8988T (cell line): Measurements from ENCODE around the gene ZMYND11.
"Not testable (repeated sequence)": the region's sequence is repeated elsewhere in the genome, so short reads cannot be mapped to it uniquely, and the experiment has no call there.

Experiments
- DNase-seq: peaks from one replicate; pipeline ENCODE4 v3.0.0; 2011

Gene ZMYND11

GRCh38 chr10:260819-261429 is 125.7 kb downstream of the ZMYND11 start:
- no peak for DNase-seq

DNA sequence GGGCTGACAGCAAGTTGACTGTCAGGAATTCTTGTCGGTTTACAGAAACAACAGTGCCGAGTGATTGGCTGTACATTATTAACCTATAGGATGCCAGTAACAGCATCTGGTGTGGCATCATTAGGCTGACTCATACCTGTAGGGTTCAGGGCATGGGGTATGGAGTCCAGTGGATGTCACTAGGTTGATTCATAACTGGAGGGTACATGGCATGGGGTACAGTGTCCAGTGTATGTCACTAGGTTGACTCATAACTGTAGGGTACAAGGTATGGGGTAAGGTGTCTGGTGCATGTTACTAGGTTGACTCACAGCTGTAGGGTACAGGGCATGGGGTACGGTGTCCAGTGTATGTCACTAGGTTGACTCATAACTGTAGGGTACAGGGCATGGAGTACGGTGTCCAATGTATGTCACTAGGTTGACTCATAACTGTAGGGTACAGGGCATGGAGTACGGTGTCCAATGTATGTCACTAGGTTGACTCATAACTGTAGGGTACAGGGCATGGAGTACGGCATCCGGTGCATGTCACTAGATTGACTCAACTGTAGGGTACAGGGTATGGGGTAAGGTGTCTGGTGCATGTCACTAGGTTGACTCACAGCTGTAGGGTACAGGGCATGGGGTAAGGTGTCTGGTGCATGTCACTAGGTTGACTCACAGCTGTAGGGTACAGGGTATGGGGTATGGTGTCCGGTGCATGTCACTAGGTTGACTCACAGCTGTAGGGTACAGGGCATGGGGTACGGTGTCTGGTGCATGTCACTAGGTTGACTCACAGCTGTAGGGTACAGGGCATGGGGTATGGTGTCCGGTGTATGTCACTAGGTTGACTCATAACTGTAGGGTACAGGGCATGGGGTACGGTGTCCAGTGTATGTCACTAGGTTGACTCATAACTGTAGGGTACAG is 129.2 kb downstream of the ZMYND11 start:
- not testable (repeated sequence) for DNase-seq

- not testable (repeated sequence) for DNase-seq
Observed at GRCh38 chr10:265074-265440, 129.8 kb downstream of the ZMYND11 start.

GRCh38 chr10:265816-266588 is 130.7 kb downstream of the ZMYND11 start:
- not testable (repeated sequence) for DNase-seq

DNA sequence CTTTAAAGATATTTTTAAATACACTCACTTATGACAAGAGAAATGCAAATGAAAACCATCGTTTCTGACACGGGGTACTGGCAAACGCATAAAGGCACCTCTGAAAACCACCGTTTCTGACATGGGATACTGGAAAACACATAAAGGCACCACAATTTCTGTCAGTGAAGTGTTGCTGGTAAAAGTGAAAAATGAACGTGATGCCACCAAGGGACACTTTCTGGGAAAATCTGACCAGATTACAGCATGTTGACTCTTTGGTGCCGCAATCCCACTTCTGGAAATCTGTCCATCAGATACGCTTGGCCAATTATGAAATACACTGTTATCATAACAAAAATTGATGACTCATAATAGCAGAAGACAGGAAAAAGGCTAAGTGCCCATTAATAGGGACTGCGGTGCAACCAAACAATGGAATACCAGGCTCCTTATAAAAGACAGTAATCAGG is 131.7 kb downstream of the ZMYND11 start:
- no peak for DNase-seq

GRCh38 chr10:267705-268104 is 132.4 kb downstream of the ZMYND11 start:
- no peak for DNase-seq

GRCh38 chr10:269440-270074 is 134.3 kb downstream of the ZMYND11 start:
- DNase-seq, result no peak

DNA sequence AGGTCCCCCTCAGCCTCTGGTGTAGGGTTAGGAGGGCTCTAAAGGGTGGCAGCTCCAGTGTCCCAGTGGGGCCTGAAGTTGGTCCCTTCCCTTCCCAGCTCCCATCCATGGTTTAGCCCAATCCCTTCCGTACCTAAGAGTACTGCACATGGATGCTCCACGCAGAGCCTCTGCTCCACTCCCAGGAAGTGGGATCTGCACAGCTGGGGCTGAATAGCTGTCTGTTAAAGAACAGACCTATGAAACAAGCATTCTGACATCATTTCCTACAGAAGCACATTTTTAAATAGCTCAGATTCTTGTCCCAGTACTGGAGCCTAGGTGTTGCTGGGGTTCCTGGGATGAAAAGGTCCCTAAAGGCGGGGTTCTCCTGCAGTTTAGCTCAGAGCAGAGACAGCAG is 135.9 kb downstream of the ZMYND11 start:
- DNase-seq, result no peak

DNA sequence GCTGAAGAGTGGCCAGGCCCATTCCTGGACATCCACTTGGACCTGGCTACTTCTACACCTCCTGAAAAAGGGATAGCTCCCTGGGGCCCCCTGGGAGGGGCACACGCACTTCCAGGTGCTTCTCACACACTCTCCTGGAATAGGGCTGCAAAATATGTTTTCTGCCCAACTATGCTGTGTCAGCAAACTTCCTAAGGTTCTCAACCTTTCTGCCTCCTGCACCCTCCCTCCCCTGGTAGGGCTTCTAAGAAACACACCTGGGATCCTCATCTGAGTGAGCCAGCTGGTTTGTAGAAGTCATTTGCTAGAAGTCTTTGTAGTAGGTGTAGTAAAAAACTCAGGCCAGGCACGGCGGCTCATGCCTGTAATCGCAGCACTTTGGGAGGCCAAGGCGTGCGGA is 136.5 kb downstream of the ZMYND11 start:
- DNase-seq, result no peak

- no peak for DNase-seq
Observed at GRCh38 chr10:273088-273487, 137.8 kb downstream of the ZMYND11 start.

DNA sequence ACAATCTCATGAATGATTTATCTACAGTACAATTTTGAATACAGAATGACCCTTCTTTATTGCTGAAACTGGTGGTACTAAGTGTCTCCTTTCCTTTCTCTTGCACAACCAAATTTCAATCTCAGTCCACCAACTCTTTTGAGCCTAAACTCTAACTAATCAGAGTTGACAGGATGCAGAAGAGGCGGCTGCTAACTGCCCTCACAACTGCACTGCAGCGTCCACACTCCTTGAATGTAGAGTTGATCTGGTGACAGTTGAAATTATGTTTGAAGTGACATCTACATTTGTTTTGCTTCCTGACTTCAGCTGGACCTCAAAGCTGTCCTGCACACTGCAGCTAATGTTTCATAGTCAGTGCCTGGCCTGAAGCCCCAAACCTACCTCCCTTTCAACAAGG is 139.6 kb downstream of the ZMYND11 start:
- no peak for DNase-seq

DNA sequence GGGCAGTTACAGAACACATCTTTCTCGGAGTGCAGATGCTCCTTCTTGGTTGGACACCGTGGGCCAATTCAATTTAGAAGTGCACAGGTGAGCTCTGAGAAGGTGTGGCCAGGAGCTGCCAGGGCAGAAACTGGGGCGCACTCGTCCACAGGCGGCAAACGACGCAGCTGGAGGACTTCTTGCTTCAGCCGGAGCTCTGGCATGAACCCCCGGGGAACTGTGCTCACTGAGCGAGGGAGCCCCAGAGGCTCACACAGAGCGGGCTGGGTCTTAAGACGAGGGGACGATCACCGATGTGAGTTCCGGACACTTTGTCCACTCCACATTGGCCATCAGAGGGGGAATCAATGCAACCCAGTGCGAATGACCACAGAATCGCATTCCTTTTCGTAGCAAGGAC is 140.4 kb downstream of the ZMYND11 start:
- no peak for DNase-seq

DNA sequence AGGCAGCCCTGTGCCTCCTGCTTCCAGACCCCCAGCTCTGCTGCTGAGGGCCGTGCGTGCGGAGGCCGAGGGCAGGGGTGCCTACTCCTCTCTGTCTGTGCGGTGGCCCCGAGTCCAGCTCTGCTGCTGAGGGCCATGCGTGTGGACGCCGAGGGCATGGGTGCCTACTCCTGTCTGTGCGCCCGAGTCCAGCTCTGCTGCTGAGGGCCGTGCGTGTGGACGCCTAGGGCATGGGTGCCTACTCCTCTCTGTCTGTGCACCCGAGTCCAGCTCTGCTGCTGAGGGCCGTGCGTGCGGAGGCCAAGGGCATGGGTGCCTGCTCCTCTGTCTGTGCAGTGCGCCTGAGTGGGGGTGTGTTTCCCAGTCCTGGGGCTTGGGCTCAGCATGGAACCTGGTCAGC is 142.7 kb downstream of the ZMYND11 start:
- no peak for DNase-seq

GRCh38 chr10:278707-279106 is 143.5 kb downstream of the ZMYND11 start:
- no peak for DNase-seq

- no peak for DNase-seq
Observed at GRCh38 chr10:279232-279631, 144.0 kb downstream of the ZMYND11 start.

- no peak for DNase-seq
Observed at GRCh38 chr10:279655-280054, 144.4 kb downstream of the ZMYND11 start.

- DNase-seq, result no peak
Observed at GRCh38 chr10:282294-283139, 147.3 kb downstream of the ZMYND11 start.

- DNase-seq, result no peak
Observed at GRCh38 chr10:283140-283479, 147.9 kb downstream of the ZMYND11 start.

DNA sequence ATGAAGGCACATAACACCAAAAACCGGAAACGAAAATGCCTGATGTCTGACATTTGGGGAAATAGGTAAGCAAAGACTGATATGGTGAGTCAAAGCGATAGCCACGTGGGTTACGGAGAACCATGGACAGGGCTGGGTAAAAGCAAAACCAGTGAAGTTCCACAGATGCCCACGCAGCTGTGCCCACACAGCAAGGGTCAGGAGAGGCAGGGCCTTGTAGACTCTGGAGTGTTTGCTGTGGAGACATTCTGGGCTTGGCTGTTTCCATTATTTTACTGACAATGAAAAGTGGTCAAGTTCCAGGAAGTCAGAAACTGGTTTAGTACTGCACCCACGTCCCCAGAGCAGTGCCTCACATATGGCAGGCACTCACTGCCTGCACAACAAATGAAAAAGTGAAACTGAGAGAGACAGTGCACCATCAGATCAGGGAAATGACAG is 148.7 kb downstream of the ZMYND11 start:
- no peak for DNase-seq

GRCh38 chr10:285216-285615 is 150.0 kb downstream of the ZMYND11 start:
- no peak for DNase-seq

DNA sequence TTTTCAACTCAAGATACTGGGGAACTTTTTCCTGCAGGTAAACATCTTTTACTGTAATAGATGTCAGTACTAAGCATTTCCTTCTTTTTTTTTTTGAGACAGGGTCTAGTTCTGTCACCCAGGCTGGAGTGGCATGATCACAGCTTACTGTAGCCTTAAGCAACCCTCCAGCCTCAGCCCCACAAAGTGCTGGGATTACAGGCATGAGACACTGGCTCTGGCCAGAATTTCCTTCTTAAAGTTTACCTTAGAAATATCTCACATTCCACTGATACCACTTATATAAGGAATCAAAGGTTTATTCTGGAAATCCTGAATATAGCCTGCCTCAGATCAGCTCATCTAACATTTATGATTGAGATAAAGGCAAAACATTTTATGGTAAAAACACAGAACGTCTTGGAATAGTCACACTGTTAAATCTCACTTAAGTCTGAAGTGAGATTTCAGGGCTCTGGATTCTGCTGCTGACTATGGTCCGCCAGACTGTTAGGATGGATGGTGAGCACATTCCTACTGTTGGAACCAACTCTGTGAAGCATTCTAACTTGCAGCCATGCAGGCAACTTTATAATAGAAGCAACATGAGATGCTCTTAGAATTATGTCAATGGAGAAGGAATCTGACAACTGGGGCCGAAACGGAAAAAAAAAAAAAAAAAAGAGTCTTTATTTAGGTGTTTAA is 151.9 kb downstream of the ZMYND11 start:
- no peak for DNase-seq

- DNase-seq, result no peak
Observed at GRCh38 chr10:287814-288213, 152.6 kb downstream of the ZMYND11 start.
